HepG2 (cell line): Measurements from ENCODE around the gene KCNQ1OT1. TPM values are rescaled to one million over a fixed set of nuclear protein-coding genes. Genes with fewer than 3 reads are reported as not detected.
A peak's percentile ranks its signal among the peaks of the same experiment; 100 is the strongest.

Experiments
- ERF ChIP-seq: IDR thresholded peaks from 2 replicates; pipeline ENCODE4 v1.6.1; 2018; ENCODE audit warnings: missing biosample characterization, missing genetic modification reagents
- FLYWCH1 ChIP-seq: sonication (generic); formaldehyde crosslinking; IDR thresholded peaks from 2 replicates; pipeline ENCODE4 v1.8.1; 2023; ENCODE audit warnings: mild to moderate bottlenecking, missing genetic modification reagents
- HDAC2 ChIP-seq: sonication (generic); formaldehyde crosslinking; IDR thresholded peaks from 2 replicates; pipeline ENCODE4 v1.4.0; 2020; ENCODE audit warnings: missing genetic modification reagents
- HNRNPLL ChIP-seq: fragments of 200-400 bp; formaldehyde crosslinking; IDR thresholded peaks from 2 replicates; pipeline ENCODE4 v1.6.1; 2017; ENCODE audit warnings: mild to moderate bottlenecking, low read depth, low read length; ENCODE audit not compliant: poor library complexity, severe bottlenecking
- MAF1 ChIP-seq: sonication (generic); formaldehyde crosslinking; IDR thresholded peaks from 2 replicates; pipeline ENCODE4 v1.5.0; 2020; ENCODE audit warnings: missing genetic modification reagents, borderline replicate concordance
- MXD1 ChIP-seq: sonication (generic); formaldehyde crosslinking; IDR thresholded peaks from 2 replicates; pipeline ENCODE4 v1.4.0; 2020; ENCODE audit warnings: mild to moderate bottlenecking, missing genetic modification reagents
- NR2F6 ChIP-seq, 2 experiments: IDR thresholded peaks; 2 replicates each; pipeline ENCODE4 v1.6.1; 2016; ENCODE audit warnings: antibody characterized with exemption in 1 of 2, mild to moderate bottlenecking in 1 of 2
- PLRG1 ChIP-seq: fragments of 450-650 bp; conservative IDR thresholded peaks from 2 replicates; pipeline ENCODE4 v1.6.1; 2016
- RORA ChIP-seq: sonication (generic); formaldehyde crosslinking; IDR thresholded peaks from 2 replicates; pipeline ENCODE4 v1.5.0; 2020; ENCODE audit warnings: mild to moderate bottlenecking, missing genetic modification reagents, moderate library complexity
- SALL1 ChIP-seq: sonication (generic); formaldehyde crosslinking; IDR thresholded peaks from 2 replicates; pipeline ENCODE4 v1.8.0; 2022; ENCODE audit warnings: mild to moderate bottlenecking, missing genetic modification reagents
- SATB2 ChIP-seq: sonication (generic); formaldehyde crosslinking; IDR thresholded peaks from 2 replicates; pipeline ENCODE4 v1.5.0; 2020; ENCODE audit warnings: missing genetic modification reagents
- TAF1 ChIP-seq: sonication (generic); formaldehyde crosslinking; IDR thresholded peaks from 2 replicates; pipeline ENCODE4 v1.4.0; 2020; ENCODE audit warnings: missing genetic modification reagents
- ZNF275 ChIP-seq: sonication (generic); formaldehyde crosslinking; IDR thresholded peaks from 2 replicates; pipeline ENCODE4 v1.8.0; 2022; ENCODE audit warnings: missing genetic modification reagents, mild to moderate bottlenecking, inconsistent platforms, borderline replicate concordance
- ZNF292 ChIP-seq: sonication (generic); formaldehyde crosslinking; IDR thresholded peaks from 2 replicates; pipeline ENCODE4 v1.8.1; 2022; ENCODE audit warnings: mild to moderate bottlenecking, low read depth, missing genetic modification reagents, borderline replicate concordance
- ZNF510 ChIP-seq: sonication (generic); formaldehyde crosslinking; IDR thresholded peaks from 2 replicates; pipeline ENCODE4 v1.4.0; 2020; ENCODE audit warnings: low read depth, mild to moderate bottlenecking, missing genetic modification reagents
- ZNF512B ChIP-seq: sonication (generic); formaldehyde crosslinking; IDR thresholded peaks from 2 replicates; pipeline ENCODE4 v1.5.1; 2020; ENCODE audit warnings: missing genetic modification reagents, mild to moderate bottlenecking, borderline replicate concordance
- ZNF569 ChIP-seq: sonication (generic); formaldehyde crosslinking; IDR thresholded peaks from 2 replicates; pipeline ENCODE4 v1.5.0; 2020; ENCODE audit warnings: mild to moderate bottlenecking, missing genetic modification reagents, moderate library complexity, borderline replicate concordance
- ZNF572 ChIP-seq: sonication (generic); formaldehyde crosslinking; IDR thresholded peaks from 2 replicates; pipeline ENCODE4 v1.5.1; 2020; ENCODE audit warnings: mild to moderate bottlenecking, missing genetic modification reagents
- ZNF816 ChIP-seq: sonication (generic); formaldehyde crosslinking; IDR thresholded peaks from 2 replicates; pipeline ENCODE4 v1.8.0; 2022; ENCODE audit warnings: missing genetic modification reagents, mild to moderate bottlenecking, borderline replicate concordance
- ZSCAN31 ChIP-seq: sonication (generic); formaldehyde crosslinking; IDR thresholded peaks from 2 replicates; pipeline ENCODE4 v1.5.0; 2020; ENCODE audit warnings: low read depth, mild to moderate bottlenecking, missing genetic modification reagents
- polyA plus RNA-seq, 8 experiments: library from polyadenylated mRNA; depleted of rRNA in 3 of 8; stranded (reverse) in 7 of 8; unstranded in 1 of 8; fragments of >200 nt; fragmentation: Illumina TruSeq in 4 of 8; extraction: Trizol in 4 of 8; gene quantifications; 2 replicates each; pipeline versions ENCODE4 v1.2.1 to v1.2.3, GENCODE V29; 2011 to 2016; ENCODE audit warnings: low read depth in 4 of 8, missing spikeins in 1 of 8, mixed read lengths in 1 of 8; ENCODE audit not compliant: insufficient read depth in 1 of 8
- total RNA-seq, 5 experiments: library from RNA; depleted of rRNA; stranded (reverse); fragments of >200 nt; fragmentation: Illumina TruSeq; extraction: Trizol; gene quantifications; 2 replicates each; pipeline ENCODE4 v1.2.3, GENCODE V29; 2016; ENCODE audit warnings: low read depth in 1 of 5

The KCNQ1OT1 gene
- total and polyA plus RNA-seq, 2 of the 13 experiments (the other 11 are each of a cell fraction or from before 2014, with no cell fraction given): 1.3 to 18.9 TPM

GRCh38 chr11:2725368-2726300, 25.8 kb upstream of the KCNQ1OT1 start (continued):
- TF ChIP-seq ZNF512B (0 out of 2 replicates have a peak, but pooled peaks have one; percentile 22), MAF1 (CRISPR knock-in tag) (peak; percentile 20; the same call in 1 of the 2 replicates), PLRG1 (no peak), ZSCAN31 (CRISPR knock-in tag) (no peak), ZNF275 (CRISPR knock-in tag) (no peak), SALL1 (CRISPR knock-in tag) (peak; percentile 9; the same call in 1 of the 2 replicates), RORA (CRISPR knock-in tag) (no peak), HDAC2 (CRISPR knock-in tag) (0 out of 2 replicates have a peak, but pooled peaks have one; percentile 3), ZNF572 (CRISPR knock-in tag) (no peak), ZNF510 (CRISPR knock-in tag) (no peak), ERF (CRISPR knock-in tag) (no peak), HNRNPLL (no peak), ZNF816 (no peak), ZNF569 (CRISPR knock-in tag) (no peak), FLYWCH1 (CRISPR knock-in tag) (no peak), SATB2 (CRISPR knock-in tag) (no peak), ZNF292 (peak; percentile 21; the same call in 1 of the 2 replicates), TAF1 (CRISPR knock-in tag) (no peak; the same call in 1 of the 2 replicates), MXD1 (no peak), NR2F6 (IDR thresholded peaks at IDR 0.05) (0 out of 2 replicates have a peak, but pooled peaks have one; percentile 3), NR2F6 (CRISPR knock-in tag; IDR thresholded peaks at IDR 0.05) (no peak)
